ENCODE measurements around the gene CCSER2. TPM values are rescaled to one million over a fixed set of nuclear protein-coding genes. Genes with fewer than 3 reads are reported as not detected.
"Not testable (repeated sequence)": the region's sequence is repeated elsewhere in the genome, so short reads cannot be mapped to it uniquely, and the experiment has no call there.

The CCSER2 gene
- total RNA-seq, 1 experiment from 2014 or later: 56.6 TPM

GRCh38 chr10:84344526-84344925 lies 16.1 kb downstream of the CCSER2 start:
- CTCF ChIA-PET: no interaction called here
- POLR2A ChIA-PET (ENCODE audit: unreplicated experiment): no interaction called here

GRCh38 chr10:84347575-84348002 lies 19.2 kb downstream of the CCSER2 start:
- H3K9me3 ChIP-seq (ENCODE audit: insufficient read depth, low read depth); DNase-seq; H3K27ac ChIP-seq; H4K20me1 ChIP-seq (ENCODE audit: insufficient read depth); BruUV-seq (replicated peaks); H3K9me2 ChIP-seq (ENCODE audit: insufficient read depth); H3F3A ChIP-seq (ENCODE audit: insufficient read depth, low read depth); POLR2A ChIA-PET (ENCODE audit: unreplicated experiment); H3K4me1 ChIP-seq (replicated peaks; ENCODE audit: insufficient read depth); H3K27me3 ChIP-seq (ENCODE audit: insufficient read depth, low read depth); H3K36me3 ChIP-seq (ENCODE audit: low read depth); H3K4me2 ChIP-seq; H3K4me3 ChIP-seq; H2AFZ ChIP-seq; intact Hi-C loops (cut with micrococcal nuclease; ENCODE audit: unreplicated experiment); CTCF ChIA-PET: not testable (repeated sequence)
- H3K79me2 ChIP-seq (ENCODE audit: low read depth): peaks cover 30% of the 10 kb centered on the region

More at GRCh38 chr10:84344526-84344925, 16.1 kb downstream of the CCSER2 start:
- no TSS peak for BruUV-seq (replicated peaks)
- Histone ChIP-seq H3K36me3 (ENCODE audit: low read depth) (no peaks in the 10 kb centered on the region), H3K4me3 (no peak overlapping the region), H3K4me2 (no peak overlapping the region), H3K27ac (no peak overlapping the region), H3K27me3 (ENCODE audit: insufficient read depth, low read depth) (no peaks in the 10 kb centered on the region), H3K9me3 (ENCODE audit: insufficient read depth, low read depth) (no peaks in the 10 kb centered on the region), H4K20me1 (ENCODE audit: insufficient read depth) (0 out of 2 replicates have a peak, but pooled peaks cover 6% of the 10 kb centered on the region), H3K79me2 (ENCODE audit: low read depth) (peaks cover 40% of the 10 kb centered on the region), H3K9me2 (ENCODE audit: insufficient read depth) (no peaks in the 10 kb centered on the region), H3K4me1 (replicated peaks; ENCODE audit: insufficient read depth) (peaks cover 10% of the 10 kb centered on the region), H3F3A (ENCODE audit: insufficient read depth, low read depth) (no peaks in the 10 kb centered on the region), H2AFZ (no peak overlapping the region)
- TF ChIP-seq EZH2 (IDR thresholded peaks at IDR 0.05; ENCODE audit: low read depth) (no peak), CTCF (conservative IDR thresholded peaks at IDR 0.05) (no peak)
- intact Hi-C loops (cut with micrococcal nuclease; ENCODE audit: unreplicated experiment): no loop called here
- no peak for DNase-seq

- H3K27me3 ChIP-seq (ENCODE audit: insufficient read depth, low read depth): no peaks in the 10 kb centered on the region
- no peak for DNase-seq
- no peak overlapping the region for H3K27ac ChIP-seq
- no peak overlapping the region for H3K4me2 ChIP-seq
- H2AFZ ChIP-seq: no peak overlapping the region
- H3K9me3 ChIP-seq (ENCODE audit: insufficient read depth, low read depth): no peaks in the 10 kb centered on the region
- intact Hi-C loops (cut with micrococcal nuclease; ENCODE audit: unreplicated experiment): no loop called here
- POLR2A ChIA-PET (ENCODE audit: unreplicated experiment): no interaction called here
- TF ChIP-seq EZH2 (IDR thresholded peaks at IDR 0.05; ENCODE audit: low read depth): no peak
- TF ChIP-seq CTCF (conservative IDR thresholded peaks at IDR 0.05): no peak
- BruUV-seq (replicated peaks): no TSS peak
- no peak overlapping the region for H3K4me3 ChIP-seq
- H3K4me1 ChIP-seq (replicated peaks; ENCODE audit: insufficient read depth): peaks cover 10% of the 10 kb centered on the region
- H4K20me1 ChIP-seq (ENCODE audit: insufficient read depth): 0 out of 2 replicates have a peak, but pooled peaks cover 9% of the 10 kb centered on the region
- peaks cover 36% of the 10 kb centered on the region for H3K79me2 ChIP-seq (ENCODE audit: low read depth)
- CTCF ChIA-PET: no interaction called here
- no peaks in the 10 kb centered on the region for H3K9me2 ChIP-seq (ENCODE audit: insufficient read depth)
- no peaks in the 10 kb centered on the region; the same call in 1 of the 2 replicates for H3F3A ChIP-seq (ENCODE audit: insufficient read depth, low read depth)
- H3K36me3 ChIP-seq (ENCODE audit: low read depth): no peaks in the 10 kb centered on the region
Measured at GRCh38 chr10:84348447-84348846, 20.1 kb downstream of the CCSER2 start.

GRCh38 chr10:84348860-84349259 lies 20.5 kb downstream of the CCSER2 start:
- Histone ChIP-seq H3K27ac (peak overlapping the region; percentile 32; the same call in 1 of the 2 replicates), H3K27me3 (ENCODE audit: insufficient read depth, low read depth) (no peaks in the 10 kb centered on the region), H3K4me3 (no peak overlapping the region), H3K36me3 (ENCODE audit: low read depth) (no peaks in the 10 kb centered on the region), H3K4me2 (no peak overlapping the region), H3K9me2 (ENCODE audit: insufficient read depth) (no peaks in the 10 kb centered on the region), H3F3A (ENCODE audit: insufficient read depth, low read depth) (no peaks in the 10 kb centered on the region; the same call in 1 of the 2 replicates), H3K79me2 (ENCODE audit: low read depth) (peaks cover 34% of the 10 kb centered on the region), H4K20me1 (ENCODE audit: insufficient read depth) (0 out of 2 replicates have a peak, but pooled peaks cover 9% of the 10 kb centered on the region), H2AFZ (no peak overlapping the region), H3K9me3 (ENCODE audit: insufficient read depth, low read depth) (no peaks in the 10 kb centered on the region), H3K4me1 (replicated peaks; ENCODE audit: insufficient read depth) (peaks cover 10% of the 10 kb centered on the region)
- CTCF ChIA-PET: no interaction called here
- DNase-seq: no peak
- TF ChIP-seq EZH2 (IDR thresholded peaks at IDR 0.05; ENCODE audit: low read depth) (no peak), CTCF (conservative IDR thresholded peaks at IDR 0.05) (no peak)
- POLR2A ChIA-PET (ENCODE audit: unreplicated experiment): no interaction called here
- intact Hi-C loops (cut with micrococcal nuclease; ENCODE audit: unreplicated experiment): no loop called here
- no TSS peak for BruUV-seq (replicated peaks)
